Activated naive CD8-positive, alpha-beta T cell (primary cell): Measurements from ENCODE around the gene FEM1A.
"Not testable (repeated sequence)": the region's sequence is repeated elsewhere in the genome, so short reads cannot be mapped to it uniquely, and the experiment has no call there.

ENCODE experiments used
- H3K27ac Mint-ChIP-seq: one replicate; pipeline ENCODE4 v1.8.0; 2021; ENCODE audit warnings: mixed read lengths
- H3K27me3 Mint-ChIP-seq: one replicate; pipeline ENCODE4 v1.8.0; 2021; ENCODE audit warnings: mixed read lengths
- H3K36me3 Mint-ChIP-seq: one replicate; pipeline ENCODE4 v1.8.0; 2021; ENCODE audit warnings: mixed read lengths
- H3K4me1 Mint-ChIP-seq: one replicate; pipeline ENCODE4 v1.8.0; 2021; ENCODE audit warnings: low read depth, mixed read lengths
- H3K4me3 Mint-ChIP-seq: one replicate; pipeline ENCODE4 v1.8.0; 2021; ENCODE audit warnings: mild to moderate bottlenecking, mixed read lengths
- H3K9me3 Mint-ChIP-seq: one replicate; pipeline ENCODE4 v1.8.0; 2021; ENCODE audit warnings: low read depth, mixed read lengths

The FEM1A gene

GRCh38 chr19:4792866-4793195 lies 1.3 kb downstream of the FEM1A start:
- Mint-ChIP-seq H3K4me3 (peak overlapping the region; percentile 89), H3K27ac (peak overlapping the region; percentile 82), H3K4me1 (peaks cover 30% of the 10 kb centered on the region)
- H3K27me3 Mint-ChIP-seq, H3K36me3 Mint-ChIP-seq, H3K9me3 Mint-ChIP-seq: not testable (repeated sequence)

GRCh38 chr19:4793278-4793677 lies 1.7 kb downstream of the FEM1A start:
- peak overlapping the region; percentile 89 for H3K4me3 Mint-ChIP-seq
- not testable (repeated sequence) for H3K9me3 Mint-ChIP-seq, H3K27me3 Mint-ChIP-seq, H3K36me3 Mint-ChIP-seq
- H3K27ac Mint-ChIP-seq, result peak overlapping the region; percentile 16
- peaks cover 30% of the 10 kb centered on the region for H3K4me1 Mint-ChIP-seq

GRCh38 chr19:4794971-4795370 lies 3.4 kb downstream of the FEM1A start:
- Mint-ChIP-seq H3K27ac (no peak overlapping the region), H3K4me1 (peaks cover 33% of the 10 kb centered on the region), H3K36me3 (no peaks in the 10 kb centered on the region), H3K9me3 (no peaks in the 10 kb centered on the region), H3K4me3 (peak overlapping the region; percentile 30), H3K27me3 (no peaks in the 10 kb centered on the region)

- peaks cover 33% of the 10 kb centered on the region for H3K4me1 Mint-ChIP-seq
- no peaks in the 10 kb centered on the region for H3K27me3 Mint-ChIP-seq
- H3K27ac Mint-ChIP-seq, result peak overlapping the region; percentile 61
- H3K9me3 Mint-ChIP-seq, result no peaks in the 10 kb centered on the region
- H3K4me3 Mint-ChIP-seq, result peak overlapping the region; percentile 79
- no peaks in the 10 kb centered on the region for H3K36me3 Mint-ChIP-seq
These were observed 3.9 kb downstream of the FEM1A start for GRCh38 chr19:4795400-4795799.

GRCh38 chr19:4800591-4801081 lies 9.1 kb downstream of the FEM1A start:
- no peak overlapping the region for H3K4me3 Mint-ChIP-seq
- no peaks in the 10 kb centered on the region for H3K27me3 Mint-ChIP-seq
- H3K36me3 Mint-ChIP-seq, result no peaks in the 10 kb centered on the region
- H3K4me1 Mint-ChIP-seq, result peaks cover 8% of the 10 kb centered on the region
- no peak overlapping the region for H3K27ac Mint-ChIP-seq
- no peaks in the 10 kb centered on the region for H3K9me3 Mint-ChIP-seq

GRCh38 chr19:4801085-4801619 lies 9.6 kb downstream of the FEM1A start:
- Mint-ChIP-seq H3K4me1 (peaks cover 8% of the 10 kb centered on the region), H3K36me3 (no peaks in the 10 kb centered on the region), H3K4me3 (no peak overlapping the region), H3K27ac (no peak overlapping the region), H3K9me3 (no peaks in the 10 kb centered on the region), H3K27me3 (no peaks in the 10 kb centered on the region)

- Mint-ChIP-seq H3K36me3 (no peaks in the 10 kb centered on the region), H3K27me3 (no peaks in the 10 kb centered on the region), H3K9me3 (no peaks in the 10 kb centered on the region), H3K4me3 (no peak overlapping the region), H3K27ac (no peak overlapping the region), H3K4me1 (peaks cover 2% of the 10 kb centered on the region)
These were observed 11.2 kb downstream of the FEM1A start for GRCh38 chr19:4802711-4803110.

- H3K27ac Mint-ChIP-seq, result no peak overlapping the region
- no peaks in the 10 kb centered on the region for H3K36me3 Mint-ChIP-seq
- no peak overlapping the region for H3K4me3 Mint-ChIP-seq
- no peaks in the 10 kb centered on the region for H3K27me3 Mint-ChIP-seq
- no peaks in the 10 kb centered on the region for H3K4me1 Mint-ChIP-seq
- H3K9me3 Mint-ChIP-seq, result no peaks in the 10 kb centered on the region
These were observed 12.5 kb downstream of the FEM1A start for GRCh38 chr19:4803736-4804695.

- not testable (repeated sequence) for H3K4me3 Mint-ChIP-seq, H3K9me3 Mint-ChIP-seq, H3K4me1 Mint-ChIP-seq, H3K27me3 Mint-ChIP-seq, H3K36me3 Mint-ChIP-seq, H3K27ac Mint-ChIP-seq
These were observed 13.6 kb downstream of the FEM1A start for GRCh38 chr19:4805140-4805539.

GRCh38 chr19:4806384-4806783 lies 14.8 kb downstream of the FEM1A start:
- no peaks in the 10 kb centered on the region for H3K9me3 Mint-ChIP-seq
- H3K36me3 Mint-ChIP-seq, result no peaks in the 10 kb centered on the region
- H3K4me1 Mint-ChIP-seq, result no peaks in the 10 kb centered on the region
- no peak overlapping the region for H3K4me3 Mint-ChIP-seq
- no peaks in the 10 kb centered on the region for H3K27me3 Mint-ChIP-seq
- H3K27ac Mint-ChIP-seq, result no peak overlapping the region

GRCh38 chr19:4807188-4807587 lies 15.7 kb downstream of the FEM1A start:
- no peak overlapping the region for H3K27ac Mint-ChIP-seq
- no peaks in the 10 kb centered on the region for H3K9me3 Mint-ChIP-seq
- H3K36me3 Mint-ChIP-seq, result no peaks in the 10 kb centered on the region
- H3K4me3 Mint-ChIP-seq, result no peak overlapping the region
- H3K27me3 Mint-ChIP-seq, result no peaks in the 10 kb centered on the region
- peaks cover 2% of the 10 kb centered on the region for H3K4me1 Mint-ChIP-seq

- H3K4me3 Mint-ChIP-seq, result no peak overlapping the region
- H3K4me1 Mint-ChIP-seq, result peaks cover 9% of the 10 kb centered on the region
- no peaks in the 10 kb centered on the region for H3K27me3 Mint-ChIP-seq
- H3K27ac Mint-ChIP-seq, result no peak overlapping the region
- H3K9me3 Mint-ChIP-seq, result no peaks in the 10 kb centered on the region
- H3K36me3 Mint-ChIP-seq, result no peaks in the 10 kb centered on the region
These were observed 20.0 kb downstream of the FEM1A start for GRCh38 chr19:4811328-4812131.

GRCh38 chr19:4814625-4815425 lies 23.3 kb downstream of the FEM1A start:
- Mint-ChIP-seq H3K4me3 (peak overlapping the region; percentile 82), H3K27me3 (no peaks in the 10 kb centered on the region), H3K9me3 (no peaks in the 10 kb centered on the region), H3K27ac (peak overlapping the region; percentile 81), H3K36me3 (no peaks in the 10 kb centered on the region), H3K4me1 (peaks cover 9% of the 10 kb centered on the region)

- Mint-ChIP-seq H3K9me3 (no peaks in the 10 kb centered on the region), H3K27me3 (no peaks in the 10 kb centered on the region), H3K36me3 (no peaks in the 10 kb centered on the region), H3K4me1 (peaks cover 9% of the 10 kb centered on the region), H3K27ac (peak overlapping the region; percentile 81), H3K4me3 (peak overlapping the region; percentile 82)
These were observed 24.1 kb downstream of the FEM1A start for GRCh38 chr19:4815426-4816201.
